Inflammatory macrophage treated with lipopolysaccharide for 1 hour (primary cell): ENCODE measurements around the gene KBTBD6.
"Not testable (repeated sequence)": the region's sequence is repeated elsewhere in the genome, so short reads cannot be mapped to it uniquely, and the experiment has no call there.

Experiments used
- DNase-seq, 2 donors: peaks; one replicate each; pipeline ENCODE4 v3.0.0-alpha.2; 2020 to 2022

Gene KBTBD6

GRCh38 chr13:41133951-41134350 lies 1.3 kb upstream of the KBTBD6 start:
- no peak for DNase-seq

GRCh38 chr13:41131660-41132511 lies 716 bp downstream of the KBTBD6 start:
- not testable (repeated sequence) for DNase-seq

- DNase-seq: not testable (repeated sequence)
Measured at GRCh38 chr13:41131189-41131588, 1.4 kb downstream of the KBTBD6 start.

- DNase-seq: no peak
Measured at GRCh38 chr13:41130356-41130755, 2.2 kb downstream of the KBTBD6 start.

GRCh38 chr13:41127701-41128100 lies 4.9 kb downstream of the KBTBD6 start:
- no peak for DNase-seq

GRCh38 chr13:41122838-41123237 lies 9.8 kb downstream of the KBTBD6 start:
- DNase-seq: no peak

GRCh38 chr13:41117869-41118268 lies 14.7 kb downstream of the KBTBD6 start:
- DNase-seq: no peak

- DNase-seq: no peak
Measured at GRCh38 chr13:41111454-41111853, 21.1 kb downstream of the KBTBD6 start.

GRCh38 chr13:41107584-41108014 lies 25.0 kb downstream of the KBTBD6 start:
- DNase-seq: no peak

- DNase-seq: no peak
Measured at GRCh38 chr13:41107104-41107571, 25.5 kb downstream of the KBTBD6 start.

- no peak for DNase-seq
Measured at GRCh38 chr13:41099986-41100385, 32.6 kb downstream of the KBTBD6 start.

- DNase-seq: no peak
Measured at GRCh38 chr13:41098761-41099160, 33.8 kb downstream of the KBTBD6 start.

GRCh38 chr13:41095681-41096080 lies 36.9 kb downstream of the KBTBD6 start:
- DNase-seq: not testable (repeated sequence)

GRCh38 chr13:41085961-41086585 lies 46.5 kb downstream of the KBTBD6 start:
- DNase-seq: no peak

- no peak for DNase-seq
Measured at GRCh38 chr13:41079725-41080124, 52.9 kb downstream of the KBTBD6 start.
